ENCODE measurements around the gene FAM209B.
"Not testable (repeated sequence)": the region's sequence is repeated elsewhere in the genome, so short reads cannot be mapped to it uniquely, and the experiment has no call there.

- TF ChIP-seq CTCF (IDR thresholded peaks at IDR 0.05; ENCODE audit: low read length); EZH2 (IDR thresholded peaks at IDR 0.05; ENCODE audit: borderline replicate concordance, low read length): not testable (repeated sequence)
Observed at GRCh38 chr20:56520746-56521354, 12.2 kb upstream of the FAM209B start.

Data from OCI-LY1 (cell line).